DMS53 (cell line): ENCODE measurements around the gene RHEB.

ENCODE experiments used
- DNase-seq: peaks from one replicate; lab custom pipeline; 2025; lab: John Stamatoyannopoulos, UW

The RHEB gene

DNA sequence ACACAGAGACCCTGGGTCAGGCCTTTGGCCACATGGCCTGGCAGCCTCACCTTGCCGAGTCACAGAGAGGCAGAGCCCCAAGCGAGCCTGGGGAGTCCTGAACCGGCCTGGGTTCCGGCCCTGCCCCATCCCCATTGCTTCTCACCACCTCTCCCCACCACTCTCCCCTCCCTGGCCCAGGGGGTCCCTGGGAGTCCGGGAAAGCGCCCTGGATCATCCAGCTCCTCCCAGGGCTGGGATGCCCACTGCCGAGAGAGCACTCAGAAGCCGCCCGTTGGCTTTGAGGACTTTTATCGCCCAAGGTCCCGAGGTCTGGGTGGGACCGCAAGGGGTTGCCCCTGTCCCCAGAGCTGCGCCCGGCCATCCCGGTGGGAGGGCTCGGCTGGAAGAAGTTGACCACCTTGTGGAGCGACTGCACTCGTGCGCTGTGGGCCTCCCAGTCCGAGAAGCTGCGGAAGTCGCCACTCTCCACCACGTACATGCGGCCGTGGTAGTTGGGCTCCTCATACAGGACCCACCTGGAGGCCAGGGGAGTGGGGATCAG lies 87.9 kb downstream of the RHEB start:
- no peak for DNase-seq

DNA sequence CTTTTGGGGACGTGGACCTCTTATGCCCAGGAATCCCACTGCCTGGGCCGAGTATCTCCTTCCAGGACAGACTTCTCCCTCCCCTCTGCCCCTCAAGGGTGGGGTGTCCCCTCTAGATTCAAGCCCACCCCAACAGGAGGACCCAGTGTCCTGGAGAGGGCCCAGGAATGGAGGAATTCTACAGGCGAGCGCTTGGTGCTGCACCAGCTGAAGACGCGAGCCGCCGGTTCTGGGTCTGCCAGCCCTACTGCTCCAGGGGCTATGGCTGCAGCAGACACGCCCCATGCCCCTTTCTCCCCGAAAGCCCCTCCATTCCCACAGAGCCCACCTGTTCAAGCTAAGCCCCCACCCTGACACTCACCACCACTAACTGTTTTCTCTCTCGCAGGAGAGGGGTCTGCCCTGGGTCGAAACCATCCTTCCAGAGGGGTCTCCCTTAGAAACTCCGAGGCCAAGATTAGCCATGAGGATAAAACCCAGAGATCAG lies 88.4 kb downstream of the RHEB start:
- DNase-seq: no peak

GRCh38 chr7:151430391-151431205 lies 89.1 kb downstream of the RHEB start:
- DNase-seq: no peak

DNA sequence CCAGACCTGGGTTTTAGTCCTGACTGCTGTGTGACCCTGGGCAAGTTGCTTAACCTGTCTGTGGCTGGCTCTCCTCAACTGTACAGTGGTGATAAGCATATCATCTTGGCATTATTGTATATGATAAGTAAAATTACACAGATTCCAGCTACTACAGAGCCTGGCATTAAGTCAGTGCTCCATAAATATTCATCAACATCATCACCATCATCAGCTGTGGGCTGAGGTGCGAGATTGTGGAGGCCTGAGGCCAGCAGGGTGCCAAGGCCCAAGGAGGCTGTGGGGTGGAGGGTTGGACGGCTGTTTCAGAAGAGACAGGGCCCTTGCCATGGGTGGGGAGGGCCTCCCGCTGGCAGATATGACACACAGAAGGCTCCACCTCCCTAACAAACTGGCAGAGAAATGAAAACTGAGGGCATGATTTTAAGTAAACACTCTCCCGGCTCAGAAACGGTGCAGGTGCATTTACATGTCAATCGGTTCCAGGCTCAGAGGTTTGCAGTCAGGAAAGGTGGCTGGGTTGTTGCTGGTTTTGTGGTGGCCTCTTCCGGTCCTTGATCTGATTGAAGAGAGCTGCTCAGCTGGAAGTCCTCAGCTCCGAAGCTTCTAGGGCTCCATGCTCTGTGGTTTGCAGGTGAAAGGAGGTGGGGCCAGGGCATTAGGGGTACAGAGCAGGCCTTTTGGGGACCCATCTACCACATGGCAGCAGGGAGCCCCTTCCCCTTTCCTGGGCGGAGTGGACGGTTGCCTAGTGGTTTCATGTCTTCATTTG lies 89.9 kb downstream of the RHEB start:
- peak; percentile 97 for DNase-seq

- DNase-seq: no peak
Observed at GRCh38 chr7:151429237-151429559, 90.5 kb downstream of the RHEB start.

DNA sequence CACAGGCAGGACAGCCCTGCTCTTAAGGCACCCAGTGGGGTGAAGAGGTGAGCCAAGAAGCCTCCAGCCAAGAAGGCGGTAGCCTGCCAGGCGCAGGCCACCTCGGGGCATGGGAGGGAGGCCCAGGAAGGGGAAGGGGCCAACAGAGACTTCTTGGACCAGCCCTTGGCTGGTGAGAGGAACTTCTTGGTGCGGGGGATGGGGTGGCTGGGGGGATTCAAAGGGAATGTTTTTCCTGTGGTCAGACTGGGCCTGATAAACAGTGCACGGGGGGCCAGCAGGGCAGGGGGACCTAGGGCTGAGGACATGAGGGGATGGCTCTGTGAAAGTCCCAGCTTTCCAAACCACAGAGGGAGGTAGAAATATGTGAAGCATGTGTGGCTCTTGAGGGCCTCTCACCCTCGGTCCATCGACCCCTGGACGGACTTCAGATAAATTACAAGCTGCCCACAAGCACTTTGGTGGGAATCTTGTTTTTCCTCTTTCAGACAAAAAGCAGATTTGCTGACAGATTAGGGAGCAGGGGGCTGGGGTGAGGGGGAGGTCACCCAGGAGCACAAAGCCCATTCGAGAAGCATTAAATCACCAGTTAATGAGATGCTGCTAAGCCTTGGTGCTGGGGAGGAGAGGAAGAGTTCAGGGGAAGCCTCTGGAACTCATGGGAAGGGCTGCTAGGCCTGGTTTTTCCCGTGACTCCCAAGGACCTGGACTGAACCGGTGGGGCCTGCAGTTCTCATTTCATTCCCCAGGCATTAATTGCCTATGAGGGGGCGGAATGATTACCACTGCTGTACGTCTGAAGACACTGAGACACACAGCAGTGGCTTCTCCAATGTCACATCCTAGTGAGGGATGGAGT lies 91.1 kb downstream of the RHEB start:
- peak; percentile 53 for DNase-seq

DNA sequence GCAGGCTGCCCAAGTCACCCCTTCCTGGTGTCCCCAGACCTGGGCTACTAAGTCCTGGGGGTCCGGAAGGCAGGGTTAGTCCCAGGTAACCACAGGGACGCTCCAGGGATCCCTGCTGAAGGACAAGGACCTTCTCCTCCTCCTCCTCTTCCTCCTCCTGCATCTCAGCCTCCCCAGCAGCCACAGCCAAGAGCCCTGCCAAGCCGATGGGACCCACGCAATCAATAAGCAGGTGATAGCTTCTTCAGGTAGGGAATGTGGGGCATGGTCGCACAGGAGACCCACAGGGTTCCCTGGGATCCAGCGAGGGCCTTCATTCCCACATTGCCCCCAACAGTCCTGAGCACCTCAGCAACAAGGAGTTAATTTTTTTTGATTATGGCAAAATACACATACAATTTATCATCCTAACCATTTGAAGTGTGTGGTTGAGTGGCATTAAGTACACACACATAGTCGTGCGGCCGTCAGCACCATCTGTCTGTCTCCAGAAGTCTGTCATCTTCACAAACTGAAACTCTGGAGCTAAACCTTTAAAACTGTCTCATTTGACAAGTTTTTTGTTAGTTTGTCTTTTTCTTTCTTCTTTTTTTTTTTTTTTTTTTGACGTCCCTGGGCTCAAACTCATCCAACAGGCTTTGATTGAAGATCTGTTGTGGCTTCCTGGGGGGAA lies 91.9 kb downstream of the RHEB start:
- DNase-seq: peak; percentile 84

DNA sequence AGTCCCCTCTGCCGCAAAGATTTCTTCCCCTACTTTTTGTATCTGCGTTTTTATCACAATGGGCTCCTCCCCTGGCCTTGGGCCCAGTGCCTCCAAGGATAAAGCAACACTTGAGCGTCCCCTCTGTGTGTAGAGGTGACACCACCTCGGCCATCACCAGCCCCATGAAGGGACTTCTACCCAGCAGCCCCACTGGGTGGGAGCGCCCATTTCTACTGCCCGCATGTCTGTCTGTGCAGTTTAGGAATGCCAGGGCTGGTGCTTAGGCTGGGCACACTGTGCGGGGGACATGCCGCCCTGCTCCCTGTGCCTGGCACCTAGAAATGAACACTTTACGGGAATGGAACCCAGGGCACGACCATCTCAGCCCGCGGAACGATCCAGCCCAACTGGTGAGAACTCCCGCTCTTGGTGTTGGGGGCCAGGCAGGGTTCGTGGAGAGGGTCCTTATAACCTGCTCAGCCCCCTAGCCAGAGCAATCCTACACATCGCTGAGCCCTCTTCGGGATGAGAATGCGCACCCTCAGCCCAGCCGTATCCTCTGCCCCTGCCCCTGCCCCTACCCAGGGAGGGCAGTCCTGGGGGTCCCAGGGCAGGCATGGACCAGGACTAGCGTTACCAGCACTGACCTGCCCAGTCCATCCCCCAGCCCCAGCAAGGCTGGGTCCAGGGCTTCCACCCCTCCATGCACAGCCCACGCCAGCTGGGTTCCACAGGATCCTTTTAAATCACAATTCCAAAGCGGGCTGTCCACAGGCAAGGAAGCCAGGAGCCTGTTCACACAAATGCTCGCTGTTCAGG lies 92.6 kb downstream of the RHEB start:
- peak; percentile 42 for DNase-seq

DNA sequence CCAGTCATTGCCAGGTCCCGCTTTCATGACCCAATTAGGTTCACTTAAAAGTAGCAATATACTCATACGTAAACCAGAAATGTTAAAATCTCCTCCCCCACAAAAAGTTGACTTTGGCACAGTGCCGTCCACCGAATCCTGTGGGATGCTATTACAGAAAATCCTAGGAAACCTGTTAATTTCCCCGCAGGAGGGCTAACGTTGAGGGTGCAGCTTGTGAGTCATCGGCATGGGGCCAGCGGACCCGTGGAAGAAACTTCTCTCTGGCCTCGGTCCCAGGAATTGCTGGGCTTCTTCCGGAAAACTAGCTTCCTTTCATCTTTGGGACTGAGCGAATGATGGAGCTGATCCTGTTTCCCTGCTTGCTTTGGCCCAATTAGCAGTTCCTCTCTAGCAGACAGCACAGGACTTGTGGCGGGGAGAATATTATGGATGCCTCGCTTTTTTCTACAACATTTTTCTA lies 93.2 kb downstream of the RHEB start:
- no peak for DNase-seq

GRCh38 chr7:151425670-151426440 lies 93.8 kb downstream of the RHEB start:
- no peak for DNase-seq

DNA sequence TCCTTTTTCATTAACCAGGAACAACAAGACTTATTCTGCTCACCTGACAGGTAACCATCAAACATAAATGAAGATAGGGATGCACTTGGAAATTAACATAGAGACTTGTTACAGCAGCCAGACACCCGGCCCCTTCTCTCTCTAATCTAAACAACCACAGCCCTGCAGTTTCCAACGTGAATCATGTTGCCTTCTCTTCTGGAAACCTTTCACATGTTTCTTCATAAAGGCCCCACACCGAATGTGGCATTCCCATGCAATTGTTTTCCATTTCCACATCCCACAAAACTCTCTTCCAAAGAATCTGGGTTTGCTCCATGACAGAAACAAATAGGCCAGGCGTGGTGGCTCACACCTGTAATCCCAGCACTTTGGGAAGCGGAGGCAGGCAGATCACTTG lies 94.9 kb downstream of the RHEB start:
- no peak for DNase-seq

- no peak for DNase-seq
Observed at GRCh38 chr7:151423936-151424335, 95.8 kb downstream of the RHEB start.

GRCh38 chr7:151423226-151423625 lies 96.5 kb downstream of the RHEB start:
- no peak for DNase-seq

GRCh38 chr7:151422212-151422611 lies 97.5 kb downstream of the RHEB start:
- DNase-seq: no peak

DNA sequence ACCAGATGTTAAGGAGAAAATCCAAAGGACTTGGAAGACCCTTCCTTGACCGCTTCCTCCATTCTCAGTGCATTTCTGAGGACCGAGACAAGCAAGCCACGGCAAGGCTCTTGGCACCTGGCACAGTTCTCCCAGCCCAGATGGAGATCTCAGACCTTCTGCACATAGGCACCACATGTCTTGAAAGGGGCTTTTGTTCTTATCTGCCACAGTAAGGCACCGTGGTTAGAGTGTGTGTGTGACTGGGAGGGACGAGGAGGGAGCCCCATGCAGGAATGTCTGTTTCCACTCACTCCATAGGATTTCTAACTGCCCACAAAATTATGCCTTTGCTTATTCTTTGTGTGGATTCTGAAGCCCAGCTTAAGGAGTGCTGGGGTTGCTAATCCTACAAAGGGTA lies 99.6 kb downstream of the RHEB start:
- no peak for DNase-seq

DNA sequence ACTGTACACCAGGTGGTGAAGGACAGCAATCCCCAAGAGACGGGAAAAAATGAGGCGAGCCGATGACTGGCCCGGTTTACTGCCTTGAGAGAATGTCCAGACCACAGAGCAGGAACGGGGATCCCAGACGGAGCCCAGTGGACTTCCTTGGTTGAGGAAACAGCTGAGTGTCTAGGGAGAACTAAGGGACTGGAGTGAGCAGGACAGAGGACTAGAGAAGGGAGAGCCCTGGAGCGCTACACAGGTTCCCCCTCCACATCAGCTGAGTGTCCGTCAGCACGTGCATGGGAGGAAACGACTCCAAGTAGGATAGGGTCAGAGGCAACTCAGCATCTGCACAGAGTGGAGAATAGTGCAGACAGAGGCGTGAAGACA lies 102.8 kb downstream of the RHEB start:
- DNase-seq: no peak

DNA sequence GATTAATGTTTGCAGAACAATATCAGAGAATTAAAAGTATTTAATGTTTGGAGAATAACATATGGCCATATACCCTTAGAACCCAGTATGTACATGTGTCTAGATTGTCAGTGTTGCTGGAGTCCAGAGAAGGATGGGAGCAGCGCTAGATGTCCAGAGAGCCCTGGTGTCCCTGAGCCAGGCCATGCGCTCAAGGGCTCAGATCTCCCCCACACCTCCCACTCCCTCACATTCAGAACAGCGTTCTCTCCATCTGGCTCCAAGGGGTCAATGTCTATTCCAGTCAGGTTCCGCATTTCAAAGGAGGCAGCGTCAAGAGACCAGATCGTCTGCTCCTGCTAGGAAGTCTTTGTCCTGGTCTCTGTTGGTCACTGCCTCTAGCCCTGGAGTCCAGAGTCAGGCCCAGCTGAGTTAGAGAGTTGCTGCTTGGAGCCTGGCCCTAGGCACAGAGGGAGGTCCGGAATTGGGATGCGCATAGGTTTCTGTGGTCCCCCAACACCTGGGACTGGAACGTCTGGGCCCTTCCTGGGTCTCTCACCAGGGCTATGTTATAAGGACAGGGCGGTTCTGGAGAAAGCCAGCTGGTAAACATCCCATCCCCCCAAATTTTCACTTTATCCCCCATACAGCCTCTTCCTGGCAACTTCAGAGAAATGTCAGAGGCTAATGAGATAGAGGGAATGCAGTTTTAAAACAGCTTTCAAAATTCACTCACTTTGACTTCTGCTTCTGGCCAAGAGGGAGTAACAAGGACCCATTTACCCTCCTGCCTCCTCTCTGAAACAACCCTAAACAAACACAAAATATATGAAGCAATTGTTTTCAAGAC lies 103.4 kb downstream of the RHEB start:
- no peak for DNase-seq
